Measurements from ENCODE around the gene PGP.

The PGP gene

GRCh38 chr16:2229632-2230250, 15.1 kb upstream of the PGP start:
- H4K91ac ChIP-seq (ENCODE audit: low read length) = no peak overlapping the region
- no peak overlapping the region for H2BK15ac ChIP-seq (ENCODE audit: low read depth, poor library complexity, severe bottlenecking)
- peaks cover 58 to 80% of the 10 kb centered on the region in 2 experiments for H3K36me3 ChIP-seq (ENCODE audit: control insufficient read depth in 1 of 2, insufficient read depth in 2 of 2, low read depth in 1 of 2, low read length in 2 of 2)
- DNase-seq = no peak
- peaks cover 32% of the 10 kb centered on the region for H3K79me1 ChIP-seq (replicated peaks; ENCODE audit: low read length, poor library complexity, severe bottlenecking)
- H2AFZ ChIP-seq (ENCODE audit: low read depth, low read length) = no peak overlapping the region
- no peak overlapping the region for H3K4ac ChIP-seq (ENCODE audit: low read depth in 1 of 2, low read length in 2 of 2)
- H2BK5ac ChIP-seq (ENCODE audit: low read depth, low read length, poor library complexity, severe bottlenecking) = no peak overlapping the region
- H3K9me3 ChIP-seq (ENCODE audit: control insufficient read depth, low read length) = no peaks in the 10 kb centered on the region
- no peak overlapping the region for H3K23ac ChIP-seq (ENCODE audit: low read length in 2 of 2)
- H3K9ac ChIP-seq (ENCODE audit: low read length) = no peak overlapping the region
- H3K27me3 ChIP-seq (ENCODE audit: control insufficient read depth in 1 of 2, insufficient read depth in 1 of 2, low read length in 2 of 2) = no peaks in the 10 kb centered on the region
- no peak overlapping the region for H2BK12ac ChIP-seq (ENCODE audit: low read length in 2 of 2)
- 96% methylated on average over 19 of the region's 23 CpGs for WGBS
- H4K8ac ChIP-seq (ENCODE audit: low read length) = no peak overlapping the region
- no peak overlapping the region for H3K27ac ChIP-seq (ENCODE audit: low read length, poor library complexity, severe bottlenecking)
- H3K4me1 ChIP-seq (ENCODE audit: control insufficient read depth, insufficient read depth, low read depth, low read length) = peaks cover 24% of the 10 kb centered on the region
- H3K14ac ChIP-seq (ENCODE audit: low read length in 2 of 2) = no peak overlapping the region
- no peak overlapping the region for H2AK5ac ChIP-seq (ENCODE audit: low read length, severe bottlenecking)
- no peak overlapping the region for H2BK120ac ChIP-seq (ENCODE audit: low read depth, low read length)
- no peak overlapping the region for H3K18ac ChIP-seq (ENCODE audit: low read depth in 1 of 2, low read length in 2 of 2)
- no peak overlapping the region for H3K4me2 ChIP-seq (ENCODE audit: low read length, poor library complexity, severe bottlenecking)
- no peak overlapping the region for H3K4me3 ChIP-seq (ENCODE audit: insufficient read depth in 1 of 2, low read depth in 1 of 2, low read length in 2 of 2)

- no peak overlapping the region for H3K18ac ChIP-seq (ENCODE audit: low read depth in 1 of 2, low read length in 2 of 2)
- no peaks in the 10 kb centered on the region for H3K9me3 ChIP-seq (ENCODE audit: control insufficient read depth, low read length)
- no peak overlapping the region for H3K23ac ChIP-seq (ENCODE audit: low read length in 2 of 2)
- no peak overlapping the region for H2AK5ac ChIP-seq (ENCODE audit: low read length, severe bottlenecking)
- H3K27ac ChIP-seq (ENCODE audit: low read length, poor library complexity, severe bottlenecking) = no peak overlapping the region
- H3K36me3 ChIP-seq (ENCODE audit: control insufficient read depth in 1 of 2, insufficient read depth in 2 of 2, low read depth in 1 of 2, low read length in 2 of 2) = peaks cover 53 to 73% of the 10 kb centered on the region in 2 experiments
- no peak overlapping the region for H3K4me2 ChIP-seq (ENCODE audit: low read length, poor library complexity, severe bottlenecking)
- H3K4me1 ChIP-seq (ENCODE audit: control insufficient read depth, insufficient read depth, low read depth, low read length) = peaks cover 28% of the 10 kb centered on the region
- no peaks in the 10 kb centered on the region for H3K27me3 ChIP-seq (ENCODE audit: control insufficient read depth in 1 of 2, insufficient read depth in 1 of 2, low read length in 2 of 2)
- no peak overlapping the region for H3K9ac ChIP-seq (ENCODE audit: low read length)
- DNase-seq = no peak
- H4K8ac ChIP-seq (ENCODE audit: low read length) = no peak overlapping the region
- H2BK15ac ChIP-seq (ENCODE audit: low read depth, poor library complexity, severe bottlenecking) = no peak overlapping the region
- H3K4me3 ChIP-seq (ENCODE audit: insufficient read depth in 1 of 2, low read depth in 1 of 2, low read length in 2 of 2) = no peak overlapping the region
- no peak overlapping the region for H2BK5ac ChIP-seq (ENCODE audit: low read depth, low read length, poor library complexity, severe bottlenecking)
- H3K14ac ChIP-seq (ENCODE audit: low read length in 2 of 2) = no peak overlapping the region
- H2BK120ac ChIP-seq (ENCODE audit: low read depth, low read length) = no peak overlapping the region
- peak overlapping the region in 1 of 2 experiments; percentile 34 for H2BK12ac ChIP-seq (ENCODE audit: low read length in 2 of 2)
- H2AFZ ChIP-seq (ENCODE audit: low read depth, low read length) = no peak overlapping the region
- no peak overlapping the region for H4K91ac ChIP-seq (ENCODE audit: low read length)
- H3K4ac ChIP-seq (ENCODE audit: low read depth in 1 of 2, low read length in 2 of 2) = no peak overlapping the region
- H3K79me1 ChIP-seq (replicated peaks; ENCODE audit: low read length, poor library complexity, severe bottlenecking) = peaks cover 32% of the 10 kb centered on the region
- 92% methylated on average over 12 of the region's 12 CpGs for WGBS
Measured at GRCh38 chr16:2229091-2229490, 14.5 kb upstream of the PGP start.

- DNase-seq = no peak
- Histone ChIP-seq H2BK12ac (ENCODE audit: low read length in 2 of 2) (no peak overlapping the region), H3K27me3 (ENCODE audit: control insufficient read depth in 1 of 2, insufficient read depth in 1 of 2, low read length in 2 of 2) (no peaks in the 10 kb centered on the region), H4K8ac (ENCODE audit: low read length) (no peak overlapping the region), H3K27ac (ENCODE audit: low read length, poor library complexity, severe bottlenecking) (no peak overlapping the region), H3K4me1 (ENCODE audit: control insufficient read depth, insufficient read depth, low read depth, low read length) (peaks cover 28% of the 10 kb centered on the region), H2BK15ac (ENCODE audit: low read depth, poor library complexity, severe bottlenecking) (no peak overlapping the region), H3K36me3 (ENCODE audit: control insufficient read depth in 1 of 2, insufficient read depth in 2 of 2, low read depth in 1 of 2, low read length in 2 of 2) (peaks cover 45 to 65% of the 10 kb centered on the region in 2 experiments), H3K4ac (ENCODE audit: low read depth in 1 of 2, low read length in 2 of 2) (no peak overlapping the region), H3K18ac (ENCODE audit: low read depth in 1 of 2, low read length in 2 of 2) (no peak overlapping the region), H3K9ac (ENCODE audit: low read length) (no peak overlapping the region), H3K4me3 (ENCODE audit: insufficient read depth in 1 of 2, low read depth in 1 of 2, low read length in 2 of 2) (no peak overlapping the region), H2AFZ (ENCODE audit: low read depth, low read length) (no peak overlapping the region), H4K91ac (ENCODE audit: low read length) (no peak overlapping the region), H2AK5ac (ENCODE audit: low read length, severe bottlenecking) (no peak overlapping the region), H2BK5ac (ENCODE audit: low read depth, low read length, poor library complexity, severe bottlenecking) (no peak overlapping the region), H3K9me3 (ENCODE audit: control insufficient read depth, low read length) (no peaks in the 10 kb centered on the region), H3K79me1 (replicated peaks; ENCODE audit: low read length, poor library complexity, severe bottlenecking) (peaks cover 31% of the 10 kb centered on the region), H3K23ac (ENCODE audit: low read length in 2 of 2) (no peak overlapping the region), H3K14ac (ENCODE audit: low read length in 2 of 2) (no peak overlapping the region), H3K4me2 (ENCODE audit: low read length, poor library complexity, severe bottlenecking) (no peak overlapping the region), H2BK120ac (ENCODE audit: low read depth, low read length) (no peak overlapping the region)
- 96% methylated on average over 25 of the region's 25 CpGs for WGBS
Measured at GRCh38 chr16:2228161-2228824, 13.7 kb upstream of the PGP start.

GRCh38 chr16:2226918-2227317, 12.3 kb upstream of the PGP start:
- no peak for DNase-seq
- Histone ChIP-seq H3K4me2 (ENCODE audit: low read length, poor library complexity, severe bottlenecking) (no peak overlapping the region), H3K18ac (ENCODE audit: low read depth in 1 of 2, low read length in 2 of 2) (no peak overlapping the region), H2BK120ac (ENCODE audit: low read depth, low read length) (no peak overlapping the region), H2BK5ac (ENCODE audit: low read depth, low read length, poor library complexity, severe bottlenecking) (no peak overlapping the region), H2BK15ac (ENCODE audit: low read depth, poor library complexity, severe bottlenecking) (no peak overlapping the region), H3K9me3 (ENCODE audit: control insufficient read depth, low read length) (no peaks in the 10 kb centered on the region), H3K36me3 (ENCODE audit: control insufficient read depth in 1 of 2, insufficient read depth in 2 of 2, low read depth in 1 of 2, low read length in 2 of 2) (peaks cover 32 to 52% of the 10 kb centered on the region in 2 experiments), H3K27ac (ENCODE audit: low read length, poor library complexity, severe bottlenecking) (no peak overlapping the region), H3K23ac (ENCODE audit: low read length in 2 of 2) (no peak overlapping the region), H3K4me3 (ENCODE audit: insufficient read depth in 1 of 2, low read depth in 1 of 2, low read length in 2 of 2) (no peak overlapping the region), H4K8ac (ENCODE audit: low read length) (no peak overlapping the region), H3K27me3 (ENCODE audit: control insufficient read depth in 1 of 2, insufficient read depth in 1 of 2, low read length in 2 of 2) (no peaks in the 10 kb centered on the region), H2AFZ (ENCODE audit: low read depth, low read length) (no peak overlapping the region), H3K14ac (ENCODE audit: low read length in 2 of 2) (no peak overlapping the region), H3K79me1 (replicated peaks; ENCODE audit: low read length, poor library complexity, severe bottlenecking) (peaks cover 24% of the 10 kb centered on the region), H2BK12ac (ENCODE audit: low read length in 2 of 2) (no peak overlapping the region), H3K9ac (ENCODE audit: low read length) (no peak overlapping the region), H4K91ac (ENCODE audit: low read length) (no peak overlapping the region), H2AK5ac (ENCODE audit: low read length, severe bottlenecking) (no peak overlapping the region), H3K4ac (ENCODE audit: low read depth in 1 of 2, low read length in 2 of 2) (no peak overlapping the region), H3K4me1 (ENCODE audit: control insufficient read depth, insufficient read depth, low read depth, low read length) (peaks cover 30% of the 10 kb centered on the region)
- WGBS = 95% methylated on average over 6 of the region's 6 CpGs

Measured in mesenchymal stem cell (in vitro differentiated cells and primary cell).